ENCODE data around the gene ARL16. TPM values are rescaled to one million over a fixed set of nuclear protein-coding genes. Genes with fewer than 3 reads are reported as not detected.

Gene ARL16
- total and polyA plus RNA-seq, 2 experiments from 2014 or later = 40.4 to 54.9 TPM

- Mint-ChIP-seq H3K9me3 (peaks cover 9% of the 10 kb centered on the region; the same call in 1 of the 3 replicates), H3K36me3 (ENCODE audit: low read depth) (no peaks in the 10 kb centered on the region)
Observed at GRCh38 chr17:81652906-81653771, 30.5 kb downstream of the ARL16 start.

GRCh38 chr17:81651692-81652091, 31.9 kb downstream of the ARL16 start:
- H3K4me3 ChIP-seq = no peak overlapping the region
- H3K27me3 Mint-ChIP-seq (ENCODE audit: insufficient read depth, low read depth, poor library complexity) = peaks cover 36% of the 10 kb centered on the region
- H3K4me1 Mint-ChIP-seq = peaks cover 14% of the 10 kb centered on the region
- no peak overlapping the region for H3K27ac ChIP-seq (ENCODE audit: low read depth)
- H3K36me3 Mint-ChIP-seq (ENCODE audit: low read depth) = no peaks in the 10 kb centered on the region
- H4K20me1 ChIP-seq (replicated peaks; ENCODE audit: insufficient read depth) = no peaks in the 10 kb centered on the region
- no peaks in the 10 kb centered on the region for H3K79me2 ChIP-seq (replicated peaks; ENCODE audit: insufficient read depth)
- no peak overlapping the region for H3K4me2 ChIP-seq
- DNase-seq (ENCODE audit: low spot score) (no peak), ATAC-seq (no peak)
- H3K4me1 ChIP-seq (ENCODE audit: insufficient read depth) = peaks cover 24% of the 10 kb centered on the region
- H3K4me3 Mint-ChIP-seq = no peak overlapping the region
- H3F3A ChIP-seq (replicated peaks; ENCODE audit: low read depth) = peaks cover 12% of the 10 kb centered on the region; the same call in 1 of the 2 replicates
- no peak overlapping the region for H3K27ac Mint-ChIP-seq
- H3K9me3 Mint-ChIP-seq = peaks cover 9% of the 10 kb centered on the region; the same call in 1 of the 3 replicates
- no peaks in the 10 kb centered on the region for H3K36me3 ChIP-seq (ENCODE audit: insufficient read depth)
- H2AFZ ChIP-seq = no peak overlapping the region
- peaks cover 32% of the 10 kb centered on the region for H3K27me3 ChIP-seq (ENCODE audit: insufficient read depth)
- no peaks in the 10 kb centered on the region for H3K9me2 ChIP-seq (ENCODE audit: insufficient read depth)
- no peak for TF ChIP-seq EZH2phosphoT487 (IDR thresholded peaks at IDR 0.05; ENCODE audit: unreplicated experiment)
- no peak for TF ChIP-seq CREB1 (CRISPR knock-in tag; IDR thresholded peaks at IDR 0.05; ENCODE audit: low read depth)
- TF ChIP-seq JUNB (IDR thresholded peaks at IDR 0.05; ENCODE audit: unreplicated experiment) = no peak
- TF ChIP-seq CTCF (conservative IDR thresholded peaks at IDR 0.05; ENCODE audit: low read depth in 2 of 2) = no peak
- no peak for TF ChIP-seq EZH2 (IDR thresholded peaks at IDR 0.05; ENCODE audit: low read depth, unreplicated experiment)
- TF ChIP-seq STAT1 (IDR thresholded peaks at IDR 0.05; ENCODE audit: unreplicated experiment) = no peak
- no peak for TF ChIP-seq POLR2AphosphoS5 (IDR thresholded peaks at IDR 0.05; ENCODE audit: low read depth)
- TF ChIP-seq REST (IDR thresholded peaks at IDR 0.05; ENCODE audit: unreplicated experiment) = no peak

More at GRCh38 chr17:81652906-81653771, 30.5 kb downstream of the ARL16 start:
- Histone ChIP-seq H3K27me3 (ENCODE audit: insufficient read depth) (peaks cover 18% of the 10 kb centered on the region), H4K20me1 (replicated peaks; ENCODE audit: insufficient read depth) (no peaks in the 10 kb centered on the region), H3K4me3 (peak overlapping the region; percentile 47), H3K27ac (ENCODE audit: low read depth) (no peak overlapping the region), H3F3A (replicated peaks; ENCODE audit: low read depth) (0 out of 2 replicates have a peak, but pooled peaks cover 4% of the 10 kb centered on the region), H3K9me2 (ENCODE audit: insufficient read depth) (no peaks in the 10 kb centered on the region), H3K4me2 (peak overlapping the region; percentile 81), H3K36me3 (ENCODE audit: insufficient read depth) (no peaks in the 10 kb centered on the region), H2AFZ (peak overlapping the region; percentile 91), H3K79me2 (replicated peaks; ENCODE audit: insufficient read depth) (no peaks in the 10 kb centered on the region), H3K4me1 (ENCODE audit: insufficient read depth) (peaks cover 16% of the 10 kb centered on the region)
- TF ChIP-seq ZNF331 (CRISPR knock-in tag; IDR thresholded peaks at IDR 0.05; ENCODE audit: low read depth) (no peak), POLR2AphosphoS5 (IDR thresholded peaks at IDR 0.05; ENCODE audit: low read depth) (peak; percentile 35; the same call in 1 of the 2 replicates)
- peak overlapping the region; percentile 40; the same call in 2 of the 3 replicates for H3K4me3 Mint-ChIP-seq
- peaks cover 8% of the 10 kb centered on the region for H3K4me1 Mint-ChIP-seq
- peak; percentile 70 for ATAC-seq
- peaks cover 26% of the 10 kb centered on the region for H3K27me3 Mint-ChIP-seq (ENCODE audit: insufficient read depth, low read depth, poor library complexity)
- H3K27ac Mint-ChIP-seq = 0 out of 2 replicates have a peak overlapping the region, but pooled peaks have one; percentile 56
- DNase-seq (ENCODE audit: low spot score) = peak; percentile 73

Data from GM23338 (cell line).